Kidney capillary endothelial cell (primary cell): Measurements from ENCODE around the gene EPHB1.

Source experiments
- DNase-seq: peaks from one replicate; pipeline ENCODE4 v3.0.0-alpha.2; 2018; ENCODE audit warnings: low spot score

The EPHB1 gene

DNA sequence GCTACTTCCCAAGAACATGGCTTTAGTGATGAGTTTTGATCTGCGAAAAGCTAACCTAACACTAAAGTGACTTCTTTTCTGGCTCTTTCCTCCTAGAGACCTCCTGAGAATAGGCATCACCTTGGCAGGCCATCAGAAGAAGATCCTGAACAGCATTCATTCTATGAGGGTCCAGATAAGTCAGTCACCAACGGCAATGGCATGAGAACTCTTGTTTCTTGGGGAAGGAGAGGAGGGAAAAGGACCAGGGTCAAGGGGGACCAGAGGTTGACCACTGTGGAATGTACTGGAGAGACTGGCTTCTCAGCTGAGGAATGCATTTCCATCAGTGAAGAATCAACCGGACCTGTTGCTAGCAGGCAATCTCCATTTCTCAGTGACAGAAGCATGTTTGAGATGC lies 463.9 kb downstream of the EPHB1 start:
- no peak for DNase-seq

GRCh38 chr3:135260025-135260424 lies 465.0 kb downstream of the EPHB1 start:
- DNase-seq: no peak

DNA sequence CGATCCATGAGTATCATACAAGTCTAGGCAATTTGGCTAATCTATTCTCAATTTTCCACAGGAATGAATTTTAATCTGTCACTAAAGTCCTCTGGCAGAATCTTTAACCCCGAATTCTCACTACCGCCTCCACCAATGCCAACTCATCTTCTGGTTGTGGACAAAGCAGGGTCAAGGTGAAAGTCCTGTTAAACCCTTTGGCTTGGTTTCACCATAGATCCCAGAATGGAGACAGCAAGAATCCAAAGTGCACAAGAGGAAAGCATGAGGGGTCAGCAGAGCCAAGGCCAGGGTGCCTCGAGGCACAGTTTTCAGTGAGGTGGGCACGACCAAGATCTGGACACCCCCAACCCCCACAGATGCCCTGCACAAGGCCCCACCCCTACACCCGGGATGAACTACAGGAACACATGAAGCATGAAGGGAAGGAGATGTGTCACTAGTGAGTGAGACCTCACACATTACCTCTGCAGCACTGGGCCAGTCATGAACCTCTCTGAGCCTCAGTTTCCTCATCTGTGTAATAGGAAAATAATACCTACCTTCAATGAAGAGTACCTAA lies 466.2 kb downstream of the EPHB1 start:
- no peak for DNase-seq

- DNase-seq: no peak
Measured at GRCh38 chr3:135261916-135262315, 466.9 kb downstream of the EPHB1 start.

DNA sequence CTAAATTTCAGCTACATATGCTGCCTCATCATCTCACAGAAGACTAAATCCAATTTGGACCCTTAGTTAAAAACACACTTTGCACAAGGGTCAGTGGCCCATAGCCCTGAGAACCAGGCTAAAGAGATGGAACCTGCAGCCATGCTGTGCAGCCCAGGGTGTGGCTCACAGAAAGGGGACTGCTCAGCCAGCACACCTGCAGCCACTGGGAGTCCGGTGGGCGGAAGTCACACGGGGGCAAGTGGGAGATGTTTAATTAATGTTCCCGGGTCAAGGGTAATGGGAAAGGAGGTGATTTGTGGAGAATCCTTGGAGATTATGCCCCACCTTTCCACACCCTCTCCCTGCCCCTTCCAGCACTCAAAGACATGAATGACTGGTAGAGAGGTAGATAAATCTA lies 467.4 kb downstream of the EPHB1 start:
- no peak for DNase-seq

- DNase-seq: no peak
Measured at GRCh38 chr3:135263331-135263730, 468.3 kb downstream of the EPHB1 start.

DNA sequence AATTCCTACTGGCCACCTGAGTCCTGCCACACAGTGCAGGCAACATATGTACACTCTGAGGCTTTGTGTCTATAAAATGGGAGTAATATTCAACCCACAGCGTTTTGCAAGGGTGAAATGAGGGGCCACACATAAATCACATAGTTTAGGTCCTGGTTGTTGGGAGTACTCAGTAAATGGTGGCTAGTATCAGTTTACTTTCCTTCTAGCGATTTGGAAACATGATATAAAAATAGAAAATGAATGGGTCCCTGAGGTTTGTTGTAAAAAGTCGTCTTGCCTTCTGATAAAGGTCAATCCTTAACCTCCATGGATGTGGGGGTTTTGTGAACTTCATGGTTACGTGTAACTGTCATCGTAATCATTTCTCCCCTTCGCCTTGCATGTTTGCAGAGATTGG lies 472.4 kb downstream of the EPHB1 start:
- no peak for DNase-seq

- DNase-seq: no peak
Measured at GRCh38 chr3:135268941-135269532, 474.0 kb downstream of the EPHB1 start.

DNA sequence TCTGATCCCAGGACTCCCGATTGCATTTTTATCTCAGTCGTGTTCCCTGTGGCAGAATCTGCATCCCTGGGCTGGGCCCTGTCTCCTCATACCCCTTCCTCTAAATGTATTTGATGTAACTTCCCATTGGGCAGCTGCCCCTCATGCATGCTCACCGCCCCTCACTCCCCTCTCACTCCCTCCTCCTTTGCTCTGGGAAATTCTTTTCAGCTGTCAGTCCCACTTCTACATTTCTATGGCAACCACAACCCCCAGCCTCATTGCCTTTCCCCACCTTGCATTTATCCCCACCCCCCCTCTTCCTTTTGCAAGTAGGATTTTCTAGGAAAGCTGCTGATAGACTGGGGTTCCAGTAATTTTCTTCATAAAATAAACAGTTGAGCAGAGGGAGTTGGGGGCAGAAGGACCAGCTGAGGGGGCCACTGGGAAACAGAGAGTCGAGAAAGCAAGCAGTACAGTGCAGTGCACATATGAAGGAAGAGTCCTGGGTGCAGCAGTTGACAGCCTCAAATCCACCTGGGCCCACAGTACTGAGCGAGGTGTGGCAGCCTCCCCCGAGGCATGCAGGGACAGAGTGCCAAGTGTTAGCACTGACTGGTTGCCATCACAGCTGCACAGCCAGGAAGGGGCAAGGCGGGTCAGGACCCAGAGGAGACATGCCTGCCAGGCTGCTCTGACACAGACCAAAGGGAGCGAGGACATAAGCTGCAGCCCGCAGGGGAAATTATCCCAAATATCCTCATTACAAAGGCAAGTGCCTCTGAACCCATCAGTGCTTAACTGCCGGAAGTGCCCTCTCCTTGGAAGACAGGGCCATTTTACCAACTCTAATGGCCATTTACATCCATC lies 476.3 kb downstream of the EPHB1 start:
- no peak for DNase-seq

DNA sequence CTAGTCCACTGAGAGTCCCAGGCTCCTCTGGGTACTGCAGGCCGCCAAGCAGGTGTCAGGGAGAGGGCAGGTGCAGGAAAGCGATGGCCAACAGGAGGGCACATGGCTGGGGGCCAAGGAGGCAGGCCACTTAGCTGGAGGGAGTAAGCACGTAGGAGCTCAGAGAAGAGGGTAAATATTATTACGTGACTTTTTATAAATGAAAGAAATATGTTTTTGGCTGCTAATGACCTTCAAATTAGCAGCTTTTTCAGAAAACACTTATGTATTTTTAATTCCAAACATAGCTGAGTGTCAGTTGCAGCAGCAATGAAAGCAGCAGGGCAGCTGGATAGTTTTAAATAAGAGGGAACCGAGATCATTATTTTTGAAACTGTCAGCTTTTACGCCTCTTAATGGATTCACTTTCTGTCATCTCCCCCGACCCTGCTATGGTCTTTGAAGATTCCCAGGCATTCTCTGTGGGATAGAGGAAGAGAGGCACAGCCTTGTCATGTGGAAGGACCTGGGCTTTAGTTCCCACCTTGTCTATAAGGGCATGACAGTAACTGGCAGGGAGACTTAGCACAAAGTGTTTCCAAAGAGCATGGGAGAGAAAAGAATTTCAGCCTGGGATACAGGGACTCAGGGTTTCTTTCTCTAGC lies 477.1 kb downstream of the EPHB1 start:
- no peak for DNase-seq

GRCh38 chr3:135292162-135292561 lies 497.1 kb downstream of the EPHB1 start:
- no peak for DNase-seq

- no peak for DNase-seq
Measured at GRCh38 chr3:135301670-135302069, 506.6 kb downstream of the EPHB1 start.

DNA sequence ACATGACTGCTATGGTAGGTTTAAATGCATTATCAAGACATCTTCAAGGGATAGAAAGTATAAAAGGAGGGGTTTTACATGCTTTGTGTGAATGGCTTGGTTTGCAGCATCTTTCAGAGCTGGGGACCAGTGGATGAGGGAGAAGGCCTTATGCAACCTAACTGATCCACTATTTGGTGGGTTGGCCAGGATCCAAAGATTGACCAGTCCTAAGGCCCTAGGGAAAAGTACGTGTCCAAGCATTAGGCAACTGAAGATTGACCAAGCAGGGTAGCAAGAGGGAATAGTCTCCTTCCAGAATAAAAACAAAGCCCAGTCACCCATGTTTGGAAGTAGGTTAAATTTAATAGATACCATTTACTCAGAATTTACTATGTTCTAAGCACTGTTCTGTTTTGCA lies 509.3 kb downstream of the EPHB1 start:
- DNase-seq: no peak
